Endothelial cell of umbilical vein (primary cell): Measurements from ENCODE around the gene CSGALNACT2.

Source experiments
- GATA2 ChIP-seq: IDR thresholded peaks from 2 replicates; pipeline ENCODE4 v1.7.0; 2011; ENCODE audit warnings: low read depth, mild to moderate bottlenecking, moderate library complexity, mixed read lengths, low read length; ENCODE audit not compliant: insufficient read length, insufficient read depth
- MYC ChIP-seq: IDR thresholded peaks from one replicate; pipeline ENCODE4 v1.6.1; 2011; ENCODE audit warnings: mild to moderate bottlenecking, low read depth, low read length
- TF ChIP-seq, protein P1 (sequence below), 2 donors: IDR thresholded peaks; 1 replicate in 1 of 2; 2 replicates in 1 of 2; pipeline ENCODE4 v1.5.1; 2011; ENCODE audit warnings: low read length in 2 of 2, mild to moderate bottlenecking in 2 of 2, moderate library complexity in 2 of 2, control low read depth in 1 of 2, inconsistent platforms in 1 of 2, low read depth in 1 of 2; ENCODE audit not compliant: insufficient read depth in 1 of 2; ENCODE audit errors: extremely low read depth in 1 of 2

DNA sequence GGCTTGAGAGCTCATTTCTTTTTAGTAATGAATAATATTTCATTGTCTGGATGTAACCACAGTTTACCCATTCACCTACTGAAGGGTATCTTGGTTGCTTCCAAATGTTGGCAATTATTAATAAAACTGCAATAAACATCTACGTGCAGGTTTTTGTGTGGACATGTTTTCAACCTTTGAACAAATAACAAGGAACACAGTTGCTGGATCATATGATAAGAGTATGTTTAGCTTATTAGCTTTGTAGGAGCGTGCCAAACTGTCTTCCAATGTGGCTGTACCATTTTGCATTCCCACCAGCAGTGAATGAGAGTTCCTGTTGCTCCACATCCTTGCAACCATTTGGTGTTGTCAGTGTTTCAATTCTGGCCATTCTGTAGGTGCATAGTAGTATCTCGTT, 49.0 kb downstream of the CSGALNACT2 start:
- no peak for TF ChIP-seq MYC
- TF ChIP-seq, protein P1, sequence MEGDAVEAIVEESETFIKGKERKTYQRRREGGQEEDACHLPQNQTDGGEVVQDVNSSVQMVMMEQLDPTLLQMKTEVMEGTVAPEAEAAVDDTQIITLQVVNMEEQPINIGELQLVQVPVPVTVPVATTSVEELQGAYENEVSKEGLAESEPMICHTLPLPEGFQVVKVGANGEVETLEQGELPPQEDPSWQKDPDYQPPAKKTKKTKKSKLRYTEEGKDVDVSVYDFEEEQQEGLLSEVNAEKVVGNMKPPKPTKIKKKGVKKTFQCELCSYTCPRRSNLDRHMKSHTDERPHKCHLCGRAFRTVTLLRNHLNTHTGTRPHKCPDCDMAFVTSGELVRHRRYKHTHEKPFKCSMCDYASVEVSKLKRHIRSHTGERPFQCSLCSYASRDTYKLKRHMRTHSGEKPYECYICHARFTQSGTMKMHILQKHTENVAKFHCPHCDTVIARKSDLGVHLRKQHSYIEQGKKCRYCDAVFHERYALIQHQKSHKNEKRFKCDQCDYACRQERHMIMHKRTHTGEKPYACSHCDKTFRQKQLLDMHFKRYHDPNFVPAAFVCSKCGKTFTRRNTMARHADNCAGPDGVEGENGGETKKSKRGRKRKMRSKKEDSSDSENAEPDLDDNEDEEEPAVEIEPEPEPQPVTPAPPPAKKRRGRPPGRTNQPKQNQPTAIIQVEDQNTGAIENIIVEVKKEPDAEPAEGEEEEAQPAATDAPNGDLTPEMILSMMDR (IDR thresholded peaks at IDR 0.05; ENCODE audit: extremely low read depth in 1 of 2, insufficient read depth in 1 of 2, low read depth in 1 of 2, low read length in 2 of 2): no peak
- no peak for TF ChIP-seq GATA2
